ENCODE measurements around the gene CKB. TPM values are rescaled to one million over a fixed set of nuclear protein-coding genes. Genes with fewer than 3 reads are reported as not detected.

CKB gene
- total and polyA plus RNA-seq, 10 donors: 8.0 to 28.4 (median 16.1) TPM

DNA sequence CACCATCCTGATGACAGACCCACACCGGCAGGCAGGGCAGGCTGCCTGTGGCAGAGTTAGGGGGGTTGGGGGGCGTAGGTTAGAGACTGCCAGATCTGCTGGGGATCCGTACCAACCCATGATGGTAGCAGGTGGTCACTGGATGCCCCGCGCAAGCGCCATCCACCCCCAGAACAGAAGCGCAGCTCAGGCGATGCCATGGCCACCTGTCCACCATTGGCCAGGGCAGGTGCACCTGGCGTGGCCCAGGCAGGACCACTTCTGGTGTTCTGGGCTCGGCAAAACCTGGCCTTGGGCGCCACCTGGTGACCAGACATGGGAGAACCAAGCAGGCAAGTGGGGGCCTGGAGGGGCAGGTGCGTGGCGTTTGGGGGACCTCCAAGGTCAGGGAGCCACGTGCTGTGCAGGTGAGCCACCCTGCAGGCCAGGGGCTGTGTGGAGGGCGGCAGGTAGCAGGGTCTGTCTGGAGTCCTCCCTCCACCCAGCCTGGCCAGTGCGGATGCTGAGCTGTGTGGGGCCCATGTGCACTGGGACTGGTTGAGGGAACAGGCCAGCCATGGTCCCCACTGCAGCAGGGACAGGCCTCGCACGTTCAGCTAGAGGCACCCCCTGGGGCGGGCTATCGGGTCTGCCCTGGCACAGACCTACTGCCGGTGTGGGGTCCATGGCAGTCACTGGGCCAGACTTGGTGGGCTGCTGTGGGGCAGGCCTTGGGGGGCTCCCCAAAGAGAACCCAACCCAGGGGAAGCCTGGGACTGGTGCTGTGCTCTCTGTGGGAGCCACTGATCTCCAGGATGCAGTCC is 24.2 kb upstream of the CKB start:
- 24 to 47% (median 28%) methylated on average over 7 to 21 of the region's 21 CpGs for WGBS, 5 donors
- no peak overlapping the region for H3K27ac ChIP-seq
- H3K36me3 ChIP-seq: no peaks in the 10 kb centered on the region
- H3K27me3 ChIP-seq (replicated peaks in 1 of 7): peaks cover 0 to 29% (median 5%) of the 10 kb centered on the region in 7 donors
- no peak for TF ChIP-seq POLR2A (IDR thresholded peaks at IDR 0.05)
- peak; percentile 45 to 64 (median 57) for TF ChIP-seq POLR2AphosphoS5 (IDR thresholded peaks at IDR 0.05)
- peak; percentile 87 to 95 (median 92) for TF ChIP-seq CTCF (IDR thresholded peaks at IDR 0.05 in 8 of 11, conservative IDR thresholded peaks at IDR 0.05 in 3 of 11)
- DNase-seq: peak; percentile 93
- peaks cover 0 to 52% (median 21%) of the 10 kb centered on the region in 6 donors for H3K4me1 ChIP-seq
- H3K9me3 ChIP-seq: no peaks in the 10 kb centered on the region
- intact Hi-C loops (cut with DNase I; ENCODE audit: low total_unique reads): no loop called here
- H3K4me3 ChIP-seq: no peak overlapping the region

DNA sequence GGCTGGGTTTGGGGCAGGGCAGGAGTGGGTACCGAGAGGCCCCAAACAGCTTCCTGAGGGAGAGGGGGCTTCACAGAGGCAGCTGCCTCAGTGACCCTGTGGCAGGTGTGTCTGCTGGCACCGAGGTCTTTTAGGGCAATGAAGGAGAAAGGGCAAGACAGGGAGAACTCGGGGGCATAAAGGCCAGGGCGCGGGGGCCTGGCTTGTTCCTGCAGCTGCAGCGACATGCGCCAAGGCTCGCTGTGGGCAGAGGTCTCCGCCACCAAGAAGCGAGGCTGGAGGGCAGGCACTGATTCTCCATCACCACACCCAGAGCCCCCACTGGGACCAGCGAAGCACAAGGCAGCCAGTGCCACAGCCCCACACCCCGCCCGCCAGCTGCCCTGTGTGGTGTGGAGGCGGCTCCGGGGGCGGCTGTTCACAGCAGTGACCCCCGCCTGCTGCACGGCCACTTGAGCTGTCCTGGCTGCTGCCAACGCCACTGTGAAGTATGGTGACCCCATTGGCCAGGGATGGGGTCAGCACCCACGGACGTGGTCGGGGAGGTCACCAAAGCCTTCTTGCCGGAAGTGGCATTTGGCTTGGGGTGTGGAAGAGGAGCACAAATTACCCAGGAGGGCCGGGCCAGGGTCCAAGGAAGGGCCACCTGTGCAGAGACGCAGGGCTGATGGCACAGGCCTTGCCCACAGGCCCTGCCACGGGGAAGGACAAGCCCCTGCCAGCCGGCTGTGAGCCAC is 23.5 kb upstream of the CKB start:
- intact Hi-C loops (cut with DNase I; ENCODE audit: low total_unique reads): no loop called here
- Histone ChIP-seq H3K27me3 (replicated peaks in 1 of 7) (peaks cover 0 to 36% (median 5%) of the 10 kb centered on the region in 7 donors), H3K27ac (no peak overlapping the region), H3K36me3 (no peaks in the 10 kb centered on the region), H3K9me3 (no peaks in the 10 kb centered on the region), H3K4me1 (peaks cover 0 to 46% (median 18%) of the 10 kb centered on the region in 6 donors), H3K4me3 (no peak overlapping the region)
- DNase-seq: peak; percentile 68
- TF ChIP-seq POLR2A (IDR thresholded peaks at IDR 0.05) (no peak), CTCF (IDR thresholded peaks at IDR 0.05 in 8 of 11, conservative IDR thresholded peaks at IDR 0.05 in 3 of 11) (no peak), POLR2AphosphoS5 (IDR thresholded peaks at IDR 0.05) (no peak)
- 77 to 91% (median 84%) methylated on average over 13 to 27 of the region's 27 CpGs for WGBS, 5 donors

GRCh38 chr14:103545219-103545914 is 22.7 kb upstream of the CKB start:
- H3K27ac ChIP-seq: no peak overlapping the region
- H3K27me3 ChIP-seq (replicated peaks in 1 of 7): peaks cover 0 to 43% (median 5%) of the 10 kb centered on the region in 7 donors
- intact Hi-C loops (cut with DNase I; ENCODE audit: low total_unique reads): no loop called here
- DNase-seq: peak; percentile 63
- no peak overlapping the region for H3K4me3 ChIP-seq
- peaks cover 0 to 42% (median 17%) of the 10 kb centered on the region in 6 donors for H3K4me1 ChIP-seq
- no peaks in the 10 kb centered on the region for H3K36me3 ChIP-seq
- TF ChIP-seq CTCF (IDR thresholded peaks at IDR 0.05 in 8 of 11, conservative IDR thresholded peaks at IDR 0.05 in 3 of 11): no peak
- no peak for TF ChIP-seq POLR2A (IDR thresholded peaks at IDR 0.05)
- no peak for TF ChIP-seq POLR2AphosphoS5 (IDR thresholded peaks at IDR 0.05)
- no peaks in the 10 kb centered on the region for H3K9me3 ChIP-seq
- 90 to 94% (median 93%) methylated on average over 19 to 29 of the region's 29 CpGs for WGBS, 5 donors
